ENCODE results near the gene LATS1.
"Not testable (repeated sequence)": the region's sequence is repeated elsewhere in the genome, so short reads cannot be mapped to it uniquely, and the experiment has no call there.

LATS1 gene

GRCh38 chr6:149729824-149730223, 11.9 kb upstream of the LATS1 start:
- no peak for DNase-seq
- intact Hi-C loops (cut with DNase I): loop anchor here (10.0 kb wide), 1 partner anchor 105 kb away; no protein-coding TSS in a partner anchor

- no peak for DNase-seq
- intact Hi-C loops (cut with DNase I): loop anchor here (10.0 kb wide), 1 partner anchor 106 kb away; no protein-coding TSS in a partner anchor
These were observed 10.8 kb upstream of the LATS1 start for GRCh38 chr6:149728499-149729234.

GRCh38 chr6:149727793-149728498, 10.0 kb upstream of the LATS1 start:
- DNase-seq: no peak
- intact Hi-C loops (cut with DNase I): loop anchor here (10.0 kb wide), 1 partner anchor 107 kb away; no protein-coding TSS in a partner anchor

- intact Hi-C loops (cut with DNase I): loop anchor here (10.0 kb wide), 1 partner anchor 109 kb away; no protein-coding TSS in a partner anchor
- no peak for DNase-seq
These were observed 7.9 kb upstream of the LATS1 start for GRCh38 chr6:149725785-149726184.

GRCh38 chr6:149723771-149724417, 6.0 kb upstream of the LATS1 start:
- peak in 6 of 10 donors; percentile 24 to 90 (median 37) for DNase-seq
- intact Hi-C loops (cut with DNase I): loop anchor here (5.0 to 10.0 kb wide), 2 partner anchors 111 to 203 kb away; no protein-coding TSS in a partner anchor

- no peak for DNase-seq
- intact Hi-C loops (cut with DNase I): loop anchor here (5.0 to 10.0 kb wide), 2 partner anchors 112 to 204 kb away; no protein-coding TSS in a partner anchor
These were observed 5.4 kb upstream of the LATS1 start for GRCh38 chr6:149723262-149723661.

GRCh38 chr6:149719531-149719930, 1.6 kb upstream of the LATS1 start:
- no peak for DNase-seq
- intact Hi-C loops (cut with DNase I): loop anchor here (5.0 kb wide), 2 partner anchors 143 to 152 kb away; partner anchors contain the start of genes GINM1 and LRP11

- intact Hi-C loops (cut with DNase I): loop anchor here (5.0 kb wide), 2 partner anchors 145 to 150 kb away; partner anchors contain the start of genes GINM1 and LRP11
- DNase-seq: no peak
These were observed 680 bp downstream of the LATS1 start for GRCh38 chr6:149717255-149717587.

GRCh38 chr6:149716181-149716963, 1.5 kb downstream of the LATS1 start:
- DNase-seq: no peak
- intact Hi-C loops (cut with DNase I): loop anchor here (5.0 kb wide), 2 partner anchors 146 to 149 kb away; partner anchors contain the start of genes GINM1 and LRP11

GRCh38 chr6:149714442-149714841, 3.5 kb downstream of the LATS1 start:
- no peak for DNase-seq
- intact Hi-C loops (cut with DNase I): no loop called here

GRCh38 chr6:149711711-149712110, 6.2 kb downstream of the LATS1 start:
- intact Hi-C loops (cut with DNase I): no loop called here
- DNase-seq: no peak

- intact Hi-C loops (cut with DNase I): no loop called here
- no peak for DNase-seq
These were observed 16.2 kb downstream of the LATS1 start for GRCh38 chr6:149701714-149702113.

- no peak for DNase-seq
- intact Hi-C loops (cut with DNase I): no loop called here
These were observed 18.8 kb downstream of the LATS1 start for GRCh38 chr6:149699150-149699549.

GRCh38 chr6:149698175-149698574, 19.7 kb downstream of the LATS1 start:
- intact Hi-C loops (cut with DNase I): no loop called here
- DNase-seq: no peak

GRCh38 chr6:149696901-149697300, 21.0 kb downstream of the LATS1 start:
- intact Hi-C loops (cut with DNase I): no loop called here
- DNase-seq: no peak

- no peak for DNase-seq
- intact Hi-C loops (cut with DNase I): no loop called here
These were observed 23.0 kb downstream of the LATS1 start for GRCh38 chr6:149694921-149695320.

- no peak for DNase-seq
- intact Hi-C loops (cut with DNase I): no loop called here
These were observed 26.7 kb downstream of the LATS1 start for GRCh38 chr6:149691201-149691600.

- DNase-seq: no peak
These were observed 31.7 kb downstream of the LATS1 start for GRCh38 chr6:149686230-149686629.

GRCh38 chr6:149683256-149683859, 34.5 kb downstream of the LATS1 start:
- no peak for DNase-seq
- intact Hi-C loops (cut with DNase I): no loop called here

More at GRCh38 chr6:149686230-149686629, 31.7 kb downstream of the LATS1 start:
- intact Hi-C loops (cut with DNase I): no loop called here

GRCh38 chr6:149681845-149682244, 36.1 kb downstream of the LATS1 start:
- DNase-seq; intact Hi-C loops (cut with DNase I): not testable (repeated sequence)

Data from posterior cingulate gyrus (tissue), 11 donors.